HG02763 (cell line): ENCODE results near the gene IGFBP1.
"Not testable (repeated sequence)": the region's sequence is repeated elsewhere in the genome, so short reads cannot be mapped to it uniquely, and the experiment has no call there.

Source experiments
- ATAC-seq: cut with Tn5 transposase; IDR thresholded peaks from one replicate; pipeline ENCODE4 v1.9.1; 2021; ENCODE audit warnings: mild to moderate bottlenecking, moderate library complexity; ENCODE audit not compliant: unreplicated experiment

Gene IGFBP1

GRCh38 chr7:45888185-45888992 lies at the start of gene IGFBP1:
Gene IGFBP1 (plus strand): TSS chr7:45888488. CDS start chr7:45888653, 165 bp downstream.
- ATAC-seq = no peak

GRCh38 chr7:45838852-45839251 lies 49.4 kb upstream of the IGFBP1 start:
- ATAC-seq = not testable (repeated sequence)

- ATAC-seq = not testable (repeated sequence)
Measured at GRCh38 chr7:45841926-45842717, 46.2 kb upstream of the IGFBP1 start.

- ATAC-seq = not testable (repeated sequence)
Measured at GRCh38 chr7:45846536-45846935, 41.8 kb upstream of the IGFBP1 start.

GRCh38 chr7:45848734-45849133 lies 39.6 kb upstream of the IGFBP1 start:
- not testable (repeated sequence) for ATAC-seq

GRCh38 chr7:45852984-45853383 lies 35.3 kb upstream of the IGFBP1 start:
- ATAC-seq = not testable (repeated sequence)

GRCh38 chr7:45853491-45853890 lies 34.8 kb upstream of the IGFBP1 start:
- not testable (repeated sequence) for ATAC-seq

- ATAC-seq = not testable (repeated sequence)
Measured at GRCh38 chr7:45855680-45856079, 32.6 kb upstream of the IGFBP1 start.

- ATAC-seq = not testable (repeated sequence)
Measured at GRCh38 chr7:45856888-45857287, 31.4 kb upstream of the IGFBP1 start.

GRCh38 chr7:45863715-45864114 lies 24.6 kb upstream of the IGFBP1 start:
- ATAC-seq = no peak

GRCh38 chr7:45865594-45866410 lies 22.5 kb upstream of the IGFBP1 start:
- ATAC-seq = no peak

GRCh38 chr7:45867471-45867870 lies 20.8 kb upstream of the IGFBP1 start:
- no peak for ATAC-seq

- no peak for ATAC-seq
Measured at GRCh38 chr7:45869426-45869825, 18.9 kb upstream of the IGFBP1 start.

- ATAC-seq = no peak
Measured at GRCh38 chr7:45872116-45873034, 15.9 kb upstream of the IGFBP1 start.

- no peak for ATAC-seq
Measured at GRCh38 chr7:45873035-45873354, 15.3 kb upstream of the IGFBP1 start, which contains the start of gene CCDC201. Gene CCDC201 (minus strand): TSS chr7:45873082. CDS start chr7:45873007, 75 bp downstream.

GRCh38 chr7:45873355-45873754 lies 14.9 kb upstream of the IGFBP1 start:
- no peak for ATAC-seq

- no peak for ATAC-seq
Measured at GRCh38 chr7:45874408-45875131, 13.7 kb upstream of the IGFBP1 start.

- no peak for ATAC-seq
Measured at GRCh38 chr7:45876519-45876918, 11.8 kb upstream of the IGFBP1 start.

- ATAC-seq = no peak
Measured at GRCh38 chr7:45878457-45879144, 9.7 kb upstream of the IGFBP1 start.
